ENCODE results near the gene AMOTL2.

DNA sequence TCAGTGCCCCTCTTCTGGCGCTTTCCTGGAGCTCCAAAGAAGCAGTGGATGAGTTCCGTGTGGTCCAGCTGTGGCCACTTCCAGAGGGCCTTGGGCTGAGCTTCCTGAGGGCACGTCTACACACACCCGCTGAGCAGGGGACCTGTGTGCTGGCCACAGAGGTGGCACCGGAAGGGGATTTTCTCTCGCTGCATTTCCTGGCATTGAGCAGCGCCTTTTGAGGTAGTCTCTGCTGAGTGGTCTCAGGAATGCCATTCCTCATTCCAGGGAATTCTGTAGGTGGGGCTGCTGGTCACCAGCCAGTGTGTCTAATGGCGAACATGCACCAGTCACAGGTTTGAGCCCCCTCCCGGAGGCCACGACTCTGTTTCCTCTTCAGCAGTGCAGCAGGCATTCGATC lies 48.1 kb downstream of the AMOTL2 start:
- TF ChIP-seq, protein P1, sequence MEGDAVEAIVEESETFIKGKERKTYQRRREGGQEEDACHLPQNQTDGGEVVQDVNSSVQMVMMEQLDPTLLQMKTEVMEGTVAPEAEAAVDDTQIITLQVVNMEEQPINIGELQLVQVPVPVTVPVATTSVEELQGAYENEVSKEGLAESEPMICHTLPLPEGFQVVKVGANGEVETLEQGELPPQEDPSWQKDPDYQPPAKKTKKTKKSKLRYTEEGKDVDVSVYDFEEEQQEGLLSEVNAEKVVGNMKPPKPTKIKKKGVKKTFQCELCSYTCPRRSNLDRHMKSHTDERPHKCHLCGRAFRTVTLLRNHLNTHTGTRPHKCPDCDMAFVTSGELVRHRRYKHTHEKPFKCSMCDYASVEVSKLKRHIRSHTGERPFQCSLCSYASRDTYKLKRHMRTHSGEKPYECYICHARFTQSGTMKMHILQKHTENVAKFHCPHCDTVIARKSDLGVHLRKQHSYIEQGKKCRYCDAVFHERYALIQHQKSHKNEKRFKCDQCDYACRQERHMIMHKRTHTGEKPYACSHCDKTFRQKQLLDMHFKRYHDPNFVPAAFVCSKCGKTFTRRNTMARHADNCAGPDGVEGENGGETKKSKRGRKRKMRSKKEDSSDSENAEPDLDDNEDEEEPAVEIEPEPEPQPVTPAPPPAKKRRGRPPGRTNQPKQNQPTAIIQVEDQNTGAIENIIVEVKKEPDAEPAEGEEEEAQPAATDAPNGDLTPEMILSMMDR (IDR thresholded peaks at IDR 0.05 in 2 of 3, conservative IDR thresholded peaks at IDR 0.05 in 1 of 3; ENCODE audit: control insufficient read depth in 2 of 3, extremely low read depth in 1 of 3, insufficient read depth in 1 of 3, low read depth in 3 of 3, low read length in 3 of 3) = no peak
- TF ChIP-seq, protein P2, sequence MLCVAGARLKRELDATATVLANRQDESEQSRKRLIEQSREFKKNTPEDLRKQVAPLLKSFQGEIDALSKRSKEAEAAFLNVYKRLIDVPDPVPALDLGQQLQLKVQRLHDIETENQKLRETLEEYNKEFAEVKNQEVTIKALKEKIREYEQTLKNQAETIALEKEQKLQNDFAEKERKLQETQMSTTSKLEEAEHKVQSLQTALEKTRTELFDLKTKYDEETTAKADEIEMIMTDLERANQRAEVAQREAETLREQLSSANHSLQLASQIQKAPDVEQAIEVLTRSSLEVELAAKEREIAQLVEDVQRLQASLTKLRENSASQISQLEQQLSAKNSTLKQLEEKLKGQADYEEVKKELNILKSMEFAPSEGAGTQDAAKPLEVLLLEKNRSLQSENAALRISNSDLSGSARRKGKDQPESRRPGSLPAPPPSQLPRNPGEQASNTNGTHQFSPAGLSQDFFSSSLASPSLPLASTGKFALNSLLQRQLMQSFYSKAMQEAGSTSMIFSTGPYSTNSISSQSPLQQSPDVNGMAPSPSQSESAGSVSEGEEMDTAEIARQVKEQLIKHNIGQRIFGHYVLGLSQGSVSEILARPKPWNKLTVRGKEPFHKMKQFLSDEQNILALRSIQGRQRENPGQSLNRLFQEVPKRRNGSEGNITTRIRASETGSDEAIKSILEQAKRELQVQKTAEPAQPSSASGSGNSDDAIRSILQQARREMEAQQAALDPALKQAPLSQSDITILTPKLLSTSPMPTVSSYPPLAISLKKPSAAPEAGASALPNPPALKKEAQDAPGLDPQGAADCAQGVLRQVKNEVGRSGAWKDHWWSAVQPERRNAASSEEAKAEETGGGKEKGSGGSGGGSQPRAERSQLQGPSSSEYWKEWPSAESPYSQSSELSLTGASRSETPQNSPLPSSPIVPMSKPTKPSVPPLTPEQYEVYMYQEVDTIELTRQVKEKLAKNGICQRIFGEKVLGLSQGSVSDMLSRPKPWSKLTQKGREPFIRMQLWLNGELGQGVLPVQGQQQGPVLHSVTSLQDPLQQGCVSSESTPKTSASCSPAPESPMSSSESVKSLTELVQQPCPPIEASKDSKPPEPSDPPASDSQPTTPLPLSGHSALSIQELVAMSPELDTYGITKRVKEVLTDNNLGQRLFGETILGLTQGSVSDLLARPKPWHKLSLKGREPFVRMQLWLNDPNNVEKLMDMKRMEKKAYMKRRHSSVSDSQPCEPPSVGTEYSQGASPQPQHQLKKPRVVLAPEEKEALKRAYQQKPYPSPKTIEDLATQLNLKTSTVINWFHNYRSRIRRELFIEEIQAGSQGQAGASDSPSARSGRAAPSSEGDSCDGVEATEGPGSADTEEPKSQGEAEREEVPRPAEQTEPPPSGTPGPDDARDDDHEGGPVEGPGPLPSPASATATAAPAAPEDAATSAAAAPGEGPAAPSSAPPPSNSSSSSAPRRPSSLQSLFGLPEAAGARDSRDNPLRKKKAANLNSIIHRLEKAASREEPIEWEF (IDR thresholded peaks at IDR 0.05; ENCODE audit: insufficient replicate concordance, low read depth, low read length) = no peak
- no peak for TF ChIP-seq MXI1 (IDR thresholded peaks at IDR 0.05; ENCODE audit: low read depth, low read length)
- no peak for TF ChIP-seq CBFB (IDR thresholded peaks at IDR 0.05; ENCODE audit: low read depth)
- TF ChIP-seq EP300 (IDR thresholded peaks at IDR 0.05; ENCODE audit: borderline replicate concordance in 1 of 2, control insufficient read depth in 1 of 2, low read depth in 2 of 2, low read length in 2 of 2) = no peak
